Measurements from ENCODE around the gene MOV10L1. TPM values are rescaled to one million over a fixed set of nuclear protein-coding genes. Genes with fewer than 3 reads are reported as not detected.

Gene MOV10L1
- total and polyA plus RNA-seq, 9 of the 15 experiments (the other 6 are each of a cell fraction or from before 2014, with no cell fraction given), result 0.06 to 0.43 (median 0.15) TPM

DNA sequence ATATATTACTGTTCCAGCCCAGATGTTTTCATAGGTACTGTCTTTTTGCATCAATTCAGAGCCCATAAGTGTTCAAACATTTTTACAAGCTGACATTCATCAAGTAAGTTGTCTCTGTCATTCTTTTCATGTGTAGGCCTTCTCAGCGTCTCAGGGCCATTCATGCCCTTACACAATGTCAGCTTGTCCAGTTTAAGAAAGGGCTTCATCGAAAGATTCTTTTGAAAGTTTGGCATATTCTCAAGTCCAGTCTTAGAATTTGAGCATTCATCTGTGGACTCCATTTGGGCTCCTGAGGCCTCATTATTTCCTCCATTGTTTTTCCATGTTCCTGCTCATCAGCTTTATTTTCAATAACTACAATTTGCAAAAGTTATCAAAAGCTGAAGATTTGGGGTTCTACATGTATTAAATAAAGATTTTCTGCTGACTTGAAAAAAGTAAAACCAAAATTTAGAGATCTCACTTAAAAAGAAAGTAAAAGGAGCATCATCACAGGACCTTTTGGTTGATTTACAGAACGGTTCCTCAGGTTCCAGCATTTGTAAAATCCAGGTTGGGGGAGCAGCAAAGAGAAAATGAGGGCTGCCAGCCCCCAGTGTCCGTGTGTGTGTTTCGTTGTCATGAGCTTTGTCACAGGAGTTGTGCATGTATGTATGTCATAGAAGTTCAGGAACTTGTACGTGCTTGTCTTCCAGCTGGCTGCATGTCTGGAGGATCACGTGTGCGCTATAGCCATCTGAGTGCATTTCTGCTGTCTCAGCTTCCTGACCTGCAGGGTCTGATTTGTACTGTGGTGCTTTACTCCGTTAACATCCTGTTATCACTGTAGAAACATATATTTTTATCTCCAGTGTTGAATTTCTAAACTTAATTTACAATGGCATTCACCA is 15.6 kb downstream of the MOV10L1 start (continued):
- TF ChIP-seq, protein P1, sequence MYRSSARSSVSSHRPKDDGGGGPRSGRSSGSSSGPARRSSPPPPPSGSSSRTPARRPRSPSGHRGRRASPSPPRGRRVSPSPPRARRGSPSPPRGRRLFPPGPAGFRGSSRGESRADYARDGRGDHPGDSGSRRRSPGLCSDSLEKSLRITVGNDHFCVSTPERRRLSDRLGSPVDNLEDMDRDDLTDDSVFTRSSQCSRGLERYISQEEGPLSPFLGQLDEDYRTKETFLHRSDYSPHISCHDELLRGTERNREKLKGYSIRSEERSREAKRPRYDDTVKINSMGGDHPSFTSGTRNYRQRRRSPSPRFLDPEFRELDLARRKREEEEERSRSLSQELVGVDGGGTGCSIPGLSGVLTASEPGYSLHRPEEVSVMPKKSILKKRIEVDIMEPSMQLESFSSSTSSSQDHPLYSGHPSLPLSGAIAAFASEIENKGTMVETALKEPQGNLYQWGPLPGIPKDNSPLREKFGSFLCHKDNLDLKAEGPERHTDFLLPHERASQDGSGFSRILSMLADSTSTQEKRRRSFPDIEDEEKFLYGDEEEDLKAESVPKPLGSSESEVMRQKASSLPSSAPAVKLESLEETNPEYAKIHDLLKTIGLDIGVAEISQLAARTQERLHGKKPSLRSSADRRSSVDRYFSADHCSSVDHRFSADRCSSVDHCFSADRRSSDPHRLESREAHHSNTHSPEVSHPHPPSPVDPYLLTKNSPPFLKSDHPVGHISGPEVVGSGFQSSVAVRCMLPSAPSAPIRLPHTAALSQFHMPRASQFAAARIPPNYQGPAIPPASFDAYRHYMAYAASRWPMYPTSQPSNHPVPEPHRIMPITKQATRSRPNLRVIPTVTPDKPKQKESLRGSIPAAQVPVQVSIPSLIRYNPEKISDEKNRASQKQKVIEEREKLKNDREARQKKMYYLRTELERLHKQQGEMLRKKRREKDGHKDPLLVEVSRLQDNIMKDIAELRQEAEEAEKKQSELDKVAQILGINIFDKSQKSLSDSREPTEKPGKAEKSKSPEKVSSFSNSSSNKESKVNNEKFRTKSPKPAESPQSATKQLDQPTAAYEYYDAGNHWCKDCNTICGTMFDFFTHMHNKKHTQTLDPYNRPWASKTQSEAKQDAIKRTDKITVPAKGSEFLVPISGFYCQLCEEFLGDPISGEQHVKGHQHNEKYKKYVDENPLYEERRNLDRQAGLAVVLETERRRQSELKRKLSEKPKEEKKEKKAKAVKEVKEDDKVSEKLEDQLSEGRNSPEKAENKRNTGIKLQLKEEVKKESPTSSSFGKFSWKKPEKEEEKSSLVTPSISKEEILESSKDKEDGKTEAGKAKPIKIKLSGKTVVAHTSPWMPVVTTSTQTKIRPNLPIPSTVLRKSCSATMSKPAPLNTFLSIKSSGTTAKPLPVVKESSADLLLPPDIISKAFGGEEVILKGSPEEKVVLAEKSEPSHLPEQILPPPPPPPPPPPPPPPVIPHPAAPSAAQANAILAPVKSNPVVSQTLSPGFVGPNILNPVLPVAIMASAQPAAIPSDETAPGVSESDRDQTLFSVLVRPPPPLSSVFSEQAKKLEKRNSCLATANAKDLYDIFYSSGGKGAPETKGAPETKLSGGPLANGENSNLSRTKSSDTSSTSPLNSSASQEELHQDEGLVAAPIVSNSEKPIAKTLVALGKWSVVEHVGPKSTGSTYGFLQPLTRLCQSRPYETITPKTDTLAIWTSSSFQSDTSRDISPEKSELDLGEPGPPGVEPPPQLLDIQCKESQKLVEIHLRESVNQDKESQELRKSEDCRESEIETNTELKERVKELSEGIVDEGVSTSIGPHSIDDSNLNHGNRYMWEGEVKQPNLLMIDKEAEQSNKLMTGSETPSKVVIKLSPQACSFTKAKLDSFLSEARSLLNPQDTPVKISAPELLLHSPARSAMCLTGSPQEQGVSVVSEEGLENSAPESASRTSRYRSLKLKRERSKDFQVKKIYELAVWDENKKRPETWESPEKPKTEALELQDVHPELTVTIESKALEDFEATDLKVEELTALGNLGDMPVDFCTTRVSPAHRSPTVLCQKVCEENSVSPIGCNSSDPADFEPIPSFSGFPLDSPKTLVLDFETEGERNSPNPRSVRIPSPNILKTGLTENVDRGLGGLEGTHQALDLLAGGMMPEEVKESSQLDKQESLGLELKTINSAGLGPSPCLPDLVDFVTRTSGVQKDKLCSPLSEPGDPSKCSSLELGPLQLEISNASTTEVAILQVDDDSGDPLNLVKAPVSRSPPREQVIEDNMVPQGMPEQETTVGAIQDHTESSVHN (IDR thresholded peaks at IDR 0.05; ENCODE audit: borderline replicate concordance in 1 of 2, low read depth in 1 of 2), result peak in 1 of 2 experiments; percentile 80; a peak in 2 of 4 replicates
- TF ChIP-seq AFF1 (IDR thresholded peaks at IDR 0.05; ENCODE audit: low read depth in 1 of 2, partially characterized antibody in 2 of 2), result peak in 1 of 2 experiments; percentile 82
- TF ChIP-seq ARID3B (CRISPR knock-in tag; IDR thresholded peaks at IDR 0.05; ENCODE audit: borderline replicate concordance), result no peak
- no peak for TF ChIP-seq DDX20 (tag; IDR thresholded peaks at IDR 0.05; ENCODE audit: low read depth)
- peak; percentile 18; the same call in 1 of the 2 replicates for TF ChIP-seq CXXC5 (CRISPR knock-in tag; IDR thresholded peaks at IDR 0.05)
- TF ChIP-seq MCM2 (IDR thresholded peaks at IDR 0.05; ENCODE audit: low read depth), result no peak
- TF ChIP-seq NR4A1 (CRISPR knock-in tag; IDR thresholded peaks at IDR 0.05), result no peak
- TF ChIP-seq NR4A1 (tag; IDR thresholded peaks at IDR 0.05), result no peak
- TF ChIP-seq ZNF184 (CRISPR knock-in tag; IDR thresholded peaks at IDR 0.05), result no peak
- TF ChIP-seq BHLHE40 (IDR thresholded peaks at IDR 0.05; ENCODE audit: low read length), result peak; percentile 85
- no peak for TF ChIP-seq FOXM1 (IDR thresholded peaks at IDR 0.05; ENCODE audit: low read depth)
- TF ChIP-seq FOXM1 (CRISPR knock-in tag; IDR thresholded peaks at IDR 0.05; ENCODE audit: low read depth), result no peak
- TF ChIP-seq MAFG (tag; conservative IDR thresholded peaks at IDR 0.05), result peak; percentile 83

All from K562 (cell line).